Colon (tissue), 2 donors: ENCODE results near the gene SCN7A.
"Not testable (repeated sequence)": the region's sequence is repeated elsewhere in the genome, so short reads cannot be mapped to it uniquely, and the experiment has no call there.

Experiments used
- FAIRE-seq: peaks from 2 replicates; lab custom pipeline; 2012; peaks lifted over from hg19 to GRCh38; lab: Jason Lieb, UNC
- donor health status: control.
- donor health status: control.

SCN7A gene

DNA sequence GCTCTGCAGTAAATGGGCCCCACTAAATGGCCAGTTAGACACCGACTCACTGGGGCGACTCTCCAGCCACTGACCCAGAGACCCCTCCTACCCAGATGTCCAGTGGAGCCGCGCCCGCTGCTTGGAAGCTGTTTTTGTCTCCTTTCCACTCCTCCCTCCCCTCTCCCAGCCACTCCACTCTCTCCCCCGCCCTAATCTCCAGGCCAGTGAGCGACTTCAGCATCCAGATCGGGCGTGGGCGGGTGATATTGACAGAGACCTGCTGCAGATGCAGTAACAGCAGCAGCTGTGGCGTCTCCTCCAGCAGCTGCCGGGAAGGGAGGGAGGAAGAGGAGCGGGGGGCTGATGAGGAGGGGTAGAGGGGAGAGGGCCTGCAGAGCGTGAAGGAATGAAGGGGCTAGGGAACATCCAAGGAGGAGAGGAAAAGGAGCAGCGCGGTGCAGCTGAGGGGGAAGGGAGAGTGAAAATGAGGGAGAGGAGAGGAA lies at the start of gene SCN7A:
SCN7A (minus strand) TSS at position 110 of the 485 bp plus-strand sequence. CDS start 16,553 bp downstream, outside the sequence.
- FAIRE-seq: no peak

GRCh38 chr2:166539340-166540162 lies 45.5 kb upstream of the SCN7A start:
- FAIRE-seq: peak; percentile 36

DNA sequence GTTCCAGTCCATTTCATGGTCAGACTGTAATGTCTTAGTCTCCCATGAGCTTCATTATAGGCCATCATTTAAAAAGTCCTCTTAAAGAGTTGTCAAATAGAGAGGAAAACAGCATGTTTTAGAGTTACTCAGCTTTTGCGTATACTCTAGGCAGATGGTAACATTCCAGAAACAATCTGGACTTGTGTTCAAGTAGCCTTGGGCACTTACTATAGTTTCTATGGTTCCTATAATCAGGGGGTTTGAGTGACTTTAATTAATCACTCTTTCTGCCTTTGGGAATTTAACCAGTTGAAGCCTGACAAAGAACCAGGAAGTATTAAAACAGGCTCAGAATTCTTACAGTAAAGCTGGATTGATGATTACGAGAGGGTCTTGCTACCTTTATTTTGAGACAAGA lies 42.1 kb upstream of the SCN7A start:
- no peak for FAIRE-seq

DNA sequence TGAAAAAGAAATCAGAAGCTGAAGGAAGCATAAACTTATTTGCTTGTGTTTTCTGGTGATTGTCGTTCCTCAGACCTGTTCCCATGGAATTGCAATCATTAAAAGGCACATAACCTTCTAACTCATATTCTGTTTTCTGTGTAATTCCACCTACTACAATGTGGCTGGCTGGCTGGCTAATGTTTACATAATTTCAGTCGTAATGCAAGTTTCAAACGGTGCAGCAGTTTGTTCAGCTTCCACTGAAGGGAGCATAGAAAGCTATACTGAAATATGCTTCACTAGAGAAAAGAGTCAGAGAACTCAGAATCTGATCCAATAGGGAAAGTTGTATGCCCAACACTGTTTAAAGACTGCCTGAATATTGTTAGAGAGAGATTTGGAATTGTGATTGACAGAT lies 27.1 kb upstream of the SCN7A start:
- FAIRE-seq: no peak

GRCh38 chr2:166520604-166521003 lies 26.6 kb upstream of the SCN7A start:
- FAIRE-seq: no peak

DNA sequence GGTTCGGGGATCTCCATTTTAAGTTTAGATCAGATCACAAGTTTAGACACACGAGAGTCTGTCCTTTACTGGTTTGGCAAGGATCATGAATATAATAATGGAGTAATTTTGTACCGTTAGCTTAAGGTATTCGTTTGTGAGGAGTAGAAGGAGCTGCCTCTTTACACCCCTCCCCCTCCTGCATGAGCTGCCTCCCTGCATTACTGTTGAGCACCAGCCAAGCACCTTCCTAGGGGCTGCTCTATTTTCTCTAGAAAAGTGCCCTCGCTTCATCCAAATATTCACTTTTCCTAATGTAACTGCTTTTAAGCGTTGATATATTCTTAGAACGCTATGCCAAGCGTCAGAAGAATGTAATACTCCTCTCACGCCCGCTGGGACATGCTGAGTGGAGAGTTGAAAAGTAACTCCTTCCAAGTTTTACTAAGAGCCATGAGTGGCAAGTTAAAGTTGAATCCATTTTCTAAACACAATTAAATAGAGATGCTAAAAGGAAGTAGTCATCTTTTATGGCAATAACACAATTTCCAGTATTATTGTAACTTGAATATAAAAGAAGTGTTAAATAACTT lies 25.4 kb upstream of the SCN7A start:
- FAIRE-seq: no peak

DNA sequence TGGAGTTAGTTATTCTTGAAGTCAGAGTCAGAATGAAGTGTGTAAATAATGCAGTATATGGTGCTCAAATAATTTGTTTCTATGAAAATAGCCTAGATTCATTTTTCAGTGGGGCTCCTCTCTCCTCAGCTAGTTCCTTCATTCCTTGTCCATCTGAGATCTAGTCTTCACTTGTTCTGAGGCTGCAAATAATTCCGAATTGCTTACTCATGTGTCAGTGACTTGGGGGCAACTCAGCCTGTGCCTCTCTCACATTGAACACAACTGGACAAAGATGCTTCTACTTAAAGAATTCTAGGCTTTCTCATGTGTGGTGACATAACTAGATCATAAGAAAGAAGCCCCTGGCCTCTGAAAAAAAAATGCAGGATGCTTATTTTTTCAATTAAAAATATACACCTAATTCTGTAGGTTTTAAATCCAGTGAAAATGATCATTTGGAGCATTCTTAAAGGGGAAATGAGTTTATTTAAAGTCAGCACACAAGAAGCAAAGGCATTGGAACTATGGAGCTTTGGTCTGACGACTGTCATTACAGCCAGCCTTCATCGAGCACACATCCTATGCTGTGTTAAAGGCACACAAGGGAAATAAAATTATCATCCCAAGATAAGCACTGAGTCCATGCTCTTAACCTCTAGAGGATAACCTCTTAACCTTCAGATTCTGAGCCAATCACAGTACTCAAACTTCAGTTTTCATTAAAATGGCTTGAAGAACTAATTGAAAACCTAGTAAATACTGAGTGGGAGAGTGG lies 24.8 kb upstream of the SCN7A start:
- no peak for FAIRE-seq

DNA sequence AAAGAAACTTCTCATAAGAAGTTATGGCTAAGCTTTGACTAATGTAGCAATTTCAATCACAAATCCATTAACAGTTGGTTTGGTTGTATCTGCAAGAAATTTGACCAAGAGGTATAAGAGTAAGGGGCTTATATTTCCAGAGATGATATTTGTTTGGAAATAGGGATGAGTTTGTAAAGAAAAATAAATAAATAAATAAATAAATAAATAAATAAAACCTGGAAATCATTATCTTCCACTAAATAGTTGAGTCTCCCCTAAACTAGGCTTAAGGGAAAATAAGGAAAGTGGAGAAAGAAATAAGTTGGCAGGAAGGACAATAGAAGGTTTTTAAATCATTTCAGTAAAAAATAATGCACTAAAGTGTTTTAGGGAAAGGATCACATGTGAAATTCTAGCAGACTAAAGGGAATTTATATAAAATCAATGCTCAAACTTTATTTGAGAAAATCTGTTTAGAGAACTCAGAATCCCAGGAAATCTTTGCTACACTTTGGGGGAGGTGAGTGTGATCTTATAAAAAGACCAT lies 23.5 kb upstream of the SCN7A start:
- FAIRE-seq: no peak

DNA sequence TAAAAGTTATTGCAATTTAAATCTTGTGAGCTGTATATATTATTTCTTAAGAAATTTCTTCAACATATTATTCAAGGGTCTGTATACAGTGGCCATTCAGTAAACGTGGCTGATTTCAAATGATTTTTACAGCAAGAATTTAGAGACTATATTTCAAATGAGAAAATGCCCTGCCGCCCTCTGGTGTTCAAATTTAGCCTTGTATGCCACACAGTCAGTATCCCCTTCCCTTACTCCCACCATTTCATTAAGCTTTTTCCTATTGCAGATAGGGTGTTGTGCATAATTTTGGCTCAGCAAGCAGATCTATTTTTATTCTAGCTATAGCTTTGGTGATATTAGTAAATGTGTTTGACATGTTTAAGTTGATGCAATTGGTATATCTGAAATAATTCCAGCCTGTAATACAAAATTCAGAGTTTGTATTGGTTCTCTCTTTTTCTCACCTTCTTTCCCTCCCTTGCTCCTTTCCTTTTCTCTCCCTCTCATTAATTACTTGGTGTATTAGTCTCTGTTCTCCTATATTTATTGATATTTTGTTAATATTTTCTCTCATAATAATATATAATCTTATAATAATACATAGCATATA lies 22.8 kb upstream of the SCN7A start:
- FAIRE-seq: no peak

- no peak for FAIRE-seq
Observed at GRCh38 chr2:166513952-166514351, 19.9 kb upstream of the SCN7A start.

DNA sequence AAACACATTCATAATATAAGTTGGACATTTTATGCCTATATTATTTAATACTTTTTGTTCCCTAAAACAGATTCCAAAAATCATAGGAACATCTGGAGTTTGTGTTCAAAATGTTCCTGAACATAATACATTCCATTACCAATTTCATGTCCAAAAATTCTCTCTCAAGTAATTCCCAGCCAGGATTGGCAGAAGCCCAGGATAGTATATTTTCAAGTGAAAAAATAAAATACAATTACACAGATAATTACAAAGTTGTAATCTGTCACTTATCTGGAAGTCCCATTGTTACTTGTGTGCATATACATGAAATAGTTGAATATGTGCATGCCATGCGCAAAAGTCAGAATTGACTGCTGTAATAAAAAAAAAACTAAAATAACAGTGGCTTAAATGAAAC lies 5.2 kb upstream of the SCN7A start:
- FAIRE-seq: no peak

- FAIRE-seq: no peak
Observed at GRCh38 chr2:166491461-166491860, 2.6 kb downstream of the SCN7A start.

DNA sequence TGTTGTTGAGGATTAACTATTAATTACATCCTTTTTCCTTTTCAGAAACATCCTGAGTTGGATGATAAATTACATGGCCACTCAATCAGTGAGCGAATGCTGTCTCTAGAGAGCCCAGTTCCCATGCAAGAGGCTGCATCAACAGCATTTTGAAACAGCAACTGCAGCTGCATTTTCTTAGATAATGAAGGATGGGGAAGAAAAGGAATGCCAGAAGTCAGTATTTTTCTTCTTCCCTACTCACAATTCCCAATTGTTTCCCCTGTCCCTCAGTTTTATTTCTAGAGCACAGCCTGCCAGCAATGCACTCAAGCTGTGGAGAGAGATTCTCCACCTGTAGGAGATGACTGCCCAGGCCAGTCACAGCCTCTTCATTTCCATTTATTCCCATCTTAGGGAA lies 6.9 kb downstream of the SCN7A start:
- no peak for FAIRE-seq

- no peak for FAIRE-seq
Observed at GRCh38 chr2:166485558-166486178, 8.4 kb downstream of the SCN7A start.

- no peak for FAIRE-seq
Observed at GRCh38 chr2:166472332-166472731, 21.7 kb downstream of the SCN7A start.

GRCh38 chr2:166468124-166469024 lies 25.7 kb downstream of the SCN7A start:
- FAIRE-seq: no peak

DNA sequence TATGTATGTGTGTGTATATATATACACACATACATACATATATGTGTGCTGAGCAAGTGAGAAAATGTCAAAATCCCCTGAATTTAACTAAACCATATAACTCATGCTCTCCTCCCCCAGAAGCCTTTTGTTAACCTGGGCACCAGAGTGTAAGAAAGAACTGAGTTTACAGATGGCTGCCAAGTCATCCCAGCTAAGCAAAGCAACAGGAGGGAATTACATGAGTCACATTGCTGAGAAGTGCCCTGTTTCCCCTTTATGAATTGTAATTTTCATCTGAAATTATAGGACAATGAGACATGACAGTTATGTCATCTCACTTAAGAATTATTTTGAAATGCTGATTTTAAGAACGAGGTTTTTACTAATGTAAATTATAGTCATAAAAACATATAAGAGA lies 29.9 kb downstream of the SCN7A start:
- no peak for FAIRE-seq

GRCh38 chr2:166463640-166464039 lies 30.4 kb downstream of the SCN7A start:
- FAIRE-seq: no peak

DNA sequence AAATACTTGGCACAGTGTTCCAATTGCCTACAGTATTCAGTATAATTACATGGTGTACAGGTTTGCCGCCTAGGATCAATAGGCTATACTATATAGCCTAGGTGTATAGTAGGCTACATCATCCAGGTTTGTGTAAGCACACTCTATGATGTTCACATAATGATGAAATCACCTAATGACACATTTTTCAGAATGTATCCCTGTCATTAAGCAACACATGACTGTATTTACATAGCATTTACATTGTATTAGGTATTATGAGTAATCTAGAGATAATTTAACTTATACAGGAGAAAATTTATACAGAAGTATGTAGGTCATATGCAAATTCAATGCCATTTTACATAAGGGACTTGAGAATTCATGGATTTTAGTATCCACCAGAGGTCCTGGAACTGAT lies 35.4 kb downstream of the SCN7A start:
- no peak for FAIRE-seq

DNA sequence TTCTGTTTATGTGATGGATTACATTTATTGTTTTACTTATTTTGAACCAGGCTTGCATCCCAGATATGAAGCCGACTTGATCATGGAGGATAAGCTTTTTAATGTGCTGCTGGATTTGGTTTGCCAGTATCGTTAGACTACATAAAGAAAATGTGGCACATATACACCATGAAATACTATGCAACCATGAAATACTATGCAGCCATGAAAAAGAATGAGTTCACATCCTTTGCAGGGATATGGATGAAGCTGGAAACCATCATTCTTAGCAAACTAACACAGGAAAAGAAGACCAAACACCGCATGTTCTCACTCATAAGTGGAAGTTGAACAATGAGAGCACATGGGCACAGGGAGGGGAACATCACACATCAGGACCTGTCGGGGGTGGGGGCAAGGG lies 38.2 kb downstream of the SCN7A start:
- FAIRE-seq: not testable (repeated sequence)
